Parathyroid adenoma (tissue), 2 donors: Measurements from ENCODE around the gene GDA.

Experiments
- H2AFZ ChIP-seq: fragments of 300-600 bp; sonication (generic); one replicate; pipeline ENCODE4 v1.7.0; 2017; ENCODE audit warnings: antibody characterized with exemption, mild to moderate bottlenecking
- H3K27ac ChIP-seq: fragments of 300-600 bp; sonication (generic); one replicate; pipeline ENCODE4 v1.7.0; 2017
- H3K27me3 ChIP-seq: fragments of 300-600 bp; sonication (generic); one replicate; pipeline ENCODE4 v1.7.0; 2017; ENCODE audit warnings: low read length; ENCODE audit not compliant: control insufficient read depth, insufficient read depth
- H3K36me3 ChIP-seq: fragments of 300-600 bp; sonication (generic); one replicate; pipeline ENCODE4 v1.7.0; 2017; ENCODE audit warnings: low read length; ENCODE audit not compliant: control insufficient read depth, insufficient read depth
- H3K4me1 ChIP-seq: fragments of 300-600 bp; sonication (generic); one replicate; pipeline ENCODE4 v1.7.0; 2017; ENCODE audit warnings: control low read depth
- H3K4me2 ChIP-seq: fragments of 300-600 bp; sonication (generic); one replicate; pipeline ENCODE4 v1.7.0; 2017; ENCODE audit warnings: low read length
- H3K4me3 ChIP-seq: fragments of 300-600 bp; sonication (generic); one replicate; pipeline ENCODE4 v1.7.0; 2017; ENCODE audit warnings: low read depth, low read length
- H3K79me2 ChIP-seq: fragments of 300-600 bp; sonication (generic); one replicate; pipeline ENCODE4 v1.7.0; 2017; ENCODE audit warnings: control low read depth
- H3K9ac ChIP-seq: fragments of 300-600 bp; sonication (generic); one replicate; pipeline ENCODE4 v1.7.0; 2017; ENCODE audit warnings: mild to moderate bottlenecking
- H3K9me3 ChIP-seq: fragments of 300-600 bp; sonication (generic); one replicate; pipeline ENCODE4 v1.7.0; 2017; ENCODE audit warnings: low read length; ENCODE audit not compliant: control insufficient read depth
- TF ChIP-seq, protein P1 (sequence below): fragments of 300-600 bp; sonication (generic); IDR thresholded peaks from one replicate; pipeline ENCODE4 v1.7.0; 2017; ENCODE audit warnings: antibody characterized with exemption, mild to moderate bottlenecking
- donor health status: primary hyperparathyroidism.

Gene GDA

DNA sequence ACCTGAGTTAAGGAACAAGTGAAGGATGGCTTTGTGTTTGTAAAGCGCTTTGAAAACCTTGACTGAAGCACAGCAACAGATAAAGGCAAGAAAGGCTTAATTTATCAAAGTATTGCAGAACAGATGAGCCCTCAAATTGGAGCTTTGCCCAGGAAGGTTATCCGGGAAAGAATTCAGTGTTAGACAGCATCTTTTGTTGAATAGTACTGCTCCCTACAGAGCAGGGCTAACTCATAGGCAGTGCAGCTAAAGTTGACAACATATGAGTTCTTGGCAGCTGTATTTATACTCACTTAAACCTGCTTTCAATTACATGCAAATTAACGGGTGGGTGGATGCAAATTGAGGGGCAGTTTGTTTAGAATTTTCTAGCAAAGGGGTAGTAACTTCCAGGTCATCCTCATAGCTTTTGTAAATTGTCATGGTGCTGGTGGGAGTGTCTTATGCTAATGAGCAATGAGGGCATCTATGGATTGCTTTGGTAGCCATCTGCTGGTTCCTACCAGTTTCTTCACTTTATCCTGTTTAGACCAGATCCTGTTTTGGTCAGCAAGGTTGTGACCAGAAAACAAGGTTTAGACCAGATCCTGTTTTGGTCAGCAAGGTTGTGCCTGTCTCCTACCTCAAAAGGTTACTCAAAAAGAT, 105.8 kb downstream of the GDA start:
- H3K79me2 ChIP-seq = no peaks in the 10 kb centered on the region
- H3K4me1 ChIP-seq = no peaks in the 10 kb centered on the region
- TF ChIP-seq, protein P1, sequence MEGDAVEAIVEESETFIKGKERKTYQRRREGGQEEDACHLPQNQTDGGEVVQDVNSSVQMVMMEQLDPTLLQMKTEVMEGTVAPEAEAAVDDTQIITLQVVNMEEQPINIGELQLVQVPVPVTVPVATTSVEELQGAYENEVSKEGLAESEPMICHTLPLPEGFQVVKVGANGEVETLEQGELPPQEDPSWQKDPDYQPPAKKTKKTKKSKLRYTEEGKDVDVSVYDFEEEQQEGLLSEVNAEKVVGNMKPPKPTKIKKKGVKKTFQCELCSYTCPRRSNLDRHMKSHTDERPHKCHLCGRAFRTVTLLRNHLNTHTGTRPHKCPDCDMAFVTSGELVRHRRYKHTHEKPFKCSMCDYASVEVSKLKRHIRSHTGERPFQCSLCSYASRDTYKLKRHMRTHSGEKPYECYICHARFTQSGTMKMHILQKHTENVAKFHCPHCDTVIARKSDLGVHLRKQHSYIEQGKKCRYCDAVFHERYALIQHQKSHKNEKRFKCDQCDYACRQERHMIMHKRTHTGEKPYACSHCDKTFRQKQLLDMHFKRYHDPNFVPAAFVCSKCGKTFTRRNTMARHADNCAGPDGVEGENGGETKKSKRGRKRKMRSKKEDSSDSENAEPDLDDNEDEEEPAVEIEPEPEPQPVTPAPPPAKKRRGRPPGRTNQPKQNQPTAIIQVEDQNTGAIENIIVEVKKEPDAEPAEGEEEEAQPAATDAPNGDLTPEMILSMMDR = no peak
- H3K36me3 ChIP-seq = no peaks in the 10 kb centered on the region
- H2AFZ ChIP-seq = no peak overlapping the region
- H3K27ac ChIP-seq = no peak overlapping the region
- H3K9me3 ChIP-seq = no peaks in the 10 kb centered on the region
- H3K4me2 ChIP-seq = no peak overlapping the region
- H3K27me3 ChIP-seq = no peaks in the 10 kb centered on the region
- H3K4me3 ChIP-seq = no peak overlapping the region
- no peak overlapping the region for H3K9ac ChIP-seq

- Histone ChIP-seq H3K9ac (no peak overlapping the region), H3K79me2 (no peaks in the 10 kb centered on the region), H3K4me1 (no peaks in the 10 kb centered on the region), H3K27ac (no peak overlapping the region), H3K9me3 (no peaks in the 10 kb centered on the region), H3K4me2 (no peak overlapping the region), H2AFZ (no peak overlapping the region), H3K27me3 (no peaks in the 10 kb centered on the region), H3K36me3 (no peaks in the 10 kb centered on the region), H3K4me3 (no peak overlapping the region)
- TF ChIP-seq, protein P1 = no peak
Measured at GRCh38 chr9:72255569-72255968, 106.3 kb downstream of the GDA start.

GRCh38 chr9:72256931-72257330, 107.7 kb downstream of the GDA start:
- H3K4me3 ChIP-seq = no peak overlapping the region
- no peak overlapping the region for H3K27ac ChIP-seq
- TF ChIP-seq, protein P1 = no peak
- H3K4me1 ChIP-seq = no peaks in the 10 kb centered on the region
- H3K36me3 ChIP-seq = no peaks in the 10 kb centered on the region
- H3K4me2 ChIP-seq = no peak overlapping the region
- H3K9ac ChIP-seq = no peak overlapping the region
- H3K9me3 ChIP-seq = no peaks in the 10 kb centered on the region
- no peaks in the 10 kb centered on the region for H3K79me2 ChIP-seq
- no peaks in the 10 kb centered on the region for H3K27me3 ChIP-seq
- no peak overlapping the region for H2AFZ ChIP-seq

DNA sequence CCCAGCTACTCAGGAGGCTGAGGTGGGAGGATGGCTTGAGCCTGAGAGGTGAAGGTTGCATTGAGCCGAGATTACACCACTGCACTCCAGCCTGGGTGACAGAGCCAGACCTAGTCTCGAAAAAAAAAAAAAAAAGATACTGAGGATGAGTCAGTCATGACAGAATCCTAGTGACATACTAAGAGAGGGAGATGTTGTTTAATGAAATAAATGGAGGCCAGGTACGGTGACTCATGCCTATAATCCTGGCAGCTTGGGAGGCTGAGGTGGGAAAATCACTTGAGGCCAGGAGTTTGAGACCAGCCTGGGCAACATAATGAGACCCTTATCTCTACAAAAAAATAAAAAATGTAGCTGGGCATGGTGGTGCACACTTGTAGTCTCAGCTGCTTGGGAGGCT, 108.6 kb downstream of the GDA start:
- no peak overlapping the region for H3K4me3 ChIP-seq
- no peaks in the 10 kb centered on the region for H3K79me2 ChIP-seq
- no peaks in the 10 kb centered on the region for H3K36me3 ChIP-seq
- H3K4me1 ChIP-seq = no peaks in the 10 kb centered on the region
- H2AFZ ChIP-seq = no peak overlapping the region
- H3K4me2 ChIP-seq = no peak overlapping the region
- no peak overlapping the region for H3K27ac ChIP-seq
- TF ChIP-seq, protein P1 = no peak
- H3K9ac ChIP-seq = no peak overlapping the region
- no peaks in the 10 kb centered on the region for H3K27me3 ChIP-seq
- no peaks in the 10 kb centered on the region for H3K9me3 ChIP-seq

- H3K4me3 ChIP-seq = no peak overlapping the region
- no peak overlapping the region for H2AFZ ChIP-seq
- H3K27ac ChIP-seq = no peak overlapping the region
- H3K36me3 ChIP-seq = no peaks in the 10 kb centered on the region
- TF ChIP-seq, protein P1 = no peak
- no peaks in the 10 kb centered on the region for H3K27me3 ChIP-seq
- H3K9ac ChIP-seq = no peak overlapping the region
- H3K9me3 ChIP-seq = no peaks in the 10 kb centered on the region
- H3K4me1 ChIP-seq = no peaks in the 10 kb centered on the region
- H3K4me2 ChIP-seq = no peak overlapping the region
- no peaks in the 10 kb centered on the region for H3K79me2 ChIP-seq
Measured at GRCh38 chr9:72262063-72262462, 112.8 kb downstream of the GDA start.
